Neural progenitor cell (in vitro differentiated cells): ENCODE measurements around the gene TMEM254. TPM values are rescaled to one million over a fixed set of nuclear protein-coding genes. Genes with fewer than 3 reads are reported as not detected.

Source experiments
- DNase-seq: peaks from one replicate; pipeline ENCODE4 v3.0.0-alpha.2; 2016; ENCODE audit warnings: low spot score
- H2AFZ ChIP-seq: fragments of 200-600 bp; sonication (generic); replicated peaks from 2 replicates; pipeline ENCODE4 v1.6.1; 2016; ENCODE audit warnings: antibody characterized with exemption
- H3F3A ChIP-seq: fragments of 200-600 bp; sonication (generic); 2 replicates; pipeline ENCODE4 v1.6.1; 2016; ENCODE audit warnings: antibody characterized with exemption, low read depth
- H3K27ac ChIP-seq: fragments of 200-600 bp; sonication (generic); 2 replicates; pipeline ENCODE4 v1.5.1; 2016; ENCODE audit warnings: mild to moderate bottlenecking
- H3K27me3 ChIP-seq: fragments of 200-600 bp; sonication (generic); 2 replicates; pipeline ENCODE4 v1.6.1; 2016; ENCODE audit warnings: mild to moderate bottlenecking, moderate library complexity
- H3K36me3 ChIP-seq: fragments of 200-600 bp; sonication (generic); 2 replicates; pipeline ENCODE4 v1.5.1; 2016
- H3K4me1 ChIP-seq: fragments of 200-600 bp; sonication (generic); 2 replicates; pipeline ENCODE4 v1.6.1; 2016; ENCODE audit warnings: mixed run types
- H3K4me2 ChIP-seq: fragments of 200-600 bp; sonication (generic); 2 replicates; pipeline ENCODE4 v1.6.1; 2016
- H3K4me3 ChIP-seq: fragments of 200-600 bp; sonication (generic); 2 replicates; pipeline ENCODE4 v1.5.1; 2016
- H3K79me2 ChIP-seq: fragments of 200-600 bp; sonication (generic); 2 replicates; pipeline ENCODE4 v1.6.1; 2016; ENCODE audit warnings: low read depth
- H3K9ac ChIP-seq: fragments of 200-600 bp; sonication (generic); 2 replicates; pipeline ENCODE4 v1.6.1; 2016
- H3K9me3 ChIP-seq: fragments of 200-600 bp; sonication (generic); 2 replicates; pipeline ENCODE4 v1.5.1; 2016; ENCODE audit warnings: low read depth
- H4K20me1 ChIP-seq: fragments of 200-600 bp; sonication (generic); 2 replicates; pipeline ENCODE4 v1.6.1; 2016; ENCODE audit warnings: low read depth
- H3K27ac Mint-ChIP-seq: 3 replicates; pipeline ENCODE4 v1.8.0; 2021; ENCODE audit warnings: mixed read lengths
- H3K27me3 Mint-ChIP-seq: 2 replicates; pipeline ENCODE4 v1.8.0; 2022; ENCODE audit warnings: low read depth, mild to moderate bottlenecking, inconsistent platforms, moderate library complexity, mixed read lengths; ENCODE audit not compliant: insufficient read depth
- H3K36me3 Mint-ChIP-seq: 3 replicates; pipeline ENCODE4 v1.8.0; 2021; ENCODE audit warnings: mixed read lengths
- H3K4me1 Mint-ChIP-seq: 3 replicates; pipeline ENCODE4 v1.8.0; 2021; ENCODE audit warnings: mixed read lengths
- H3K4me3 Mint-ChIP-seq: 3 replicates; pipeline ENCODE4 v1.8.0; 2021; ENCODE audit warnings: mild to moderate bottlenecking, moderate library complexity, mixed read lengths
- H3K9me3 Mint-ChIP-seq: 3 replicates; pipeline ENCODE4 v1.8.0; 2020; ENCODE audit warnings: mixed read lengths
- EZH2 ChIP-seq: fragments of 200-600 bp; sonication (generic); IDR thresholded peaks from 2 replicates; pipeline ENCODE4 v1.6.1; 2017; ENCODE audit warnings: antibody characterized with exemption, mild to moderate bottlenecking, moderate library complexity
- EZH2phosphoT487 ChIP-seq: fragments of 200-600 bp; sonication (generic); IDR thresholded peaks from 2 replicates; pipeline ENCODE4 v1.6.1; 2017; ENCODE audit warnings: antibody characterized with exemption
- total RNA-seq: library from RNA; depleted of rRNA; stranded (reverse); fragments of >200 nt; gene quantifications from 2 replicates; pipeline ENCODE4 v1.2.3, GENCODE V29; 2015; ENCODE audit warnings: low replicate concordance
- TF ChIP-seq, protein P1 (sequence below): fragments of 200-600 bp; sonication (generic); IDR thresholded peaks from 2 replicates; pipeline ENCODE4 v1.5.1; 2017; ENCODE audit warnings: antibody characterized with exemption, mild to moderate bottlenecking

The TMEM254 gene
- total RNA-seq, 1 donor from 2014 or later: 34.6 TPM

DNA sequence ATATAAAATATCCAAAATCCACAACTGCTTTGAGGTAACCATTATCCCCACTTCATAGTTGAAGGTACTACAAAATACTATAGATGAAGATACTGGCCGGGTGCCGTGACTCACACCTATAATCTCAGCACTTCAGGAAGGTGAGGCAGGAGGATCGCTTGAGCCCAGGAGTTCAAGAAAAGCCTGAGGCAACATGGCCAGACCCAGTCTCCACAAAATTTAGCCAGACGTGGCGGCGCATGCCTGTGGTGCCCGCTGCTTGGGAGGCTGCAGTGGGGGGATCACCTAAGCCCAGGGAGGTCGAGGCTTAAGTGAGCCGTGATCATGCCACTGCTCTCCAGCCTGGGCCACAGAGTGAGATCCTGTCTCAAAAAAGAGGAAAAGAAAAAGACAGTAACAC, 21.7 kb downstream of the TMEM254 start:
- no peaks in the 10 kb centered on the region for H3K9me3 Mint-ChIP-seq
- peaks cover 3% of the 10 kb centered on the region for H3K4me1 Mint-ChIP-seq
- no peak overlapping the region for H3K4me3 Mint-ChIP-seq
- Histone ChIP-seq H2AFZ (no peak overlapping the region), H3K4me3 (no peak overlapping the region), H3K27me3 (no peaks in the 10 kb centered on the region), H4K20me1 (no peaks in the 10 kb centered on the region), H3K27ac (no peak overlapping the region), H3K4me2 (no peak overlapping the region), H3K9me3 (no peaks in the 10 kb centered on the region), H3K4me1 (peaks cover under 1% of the 10 kb centered on the region), H3K79me2 (no peaks in the 10 kb centered on the region), H3F3A (no peaks in the 10 kb centered on the region), H3K36me3 (no peaks in the 10 kb centered on the region), H3K9ac (no peak overlapping the region)
- no peaks in the 10 kb centered on the region for H3K27me3 Mint-ChIP-seq
- TF ChIP-seq, protein P1, sequence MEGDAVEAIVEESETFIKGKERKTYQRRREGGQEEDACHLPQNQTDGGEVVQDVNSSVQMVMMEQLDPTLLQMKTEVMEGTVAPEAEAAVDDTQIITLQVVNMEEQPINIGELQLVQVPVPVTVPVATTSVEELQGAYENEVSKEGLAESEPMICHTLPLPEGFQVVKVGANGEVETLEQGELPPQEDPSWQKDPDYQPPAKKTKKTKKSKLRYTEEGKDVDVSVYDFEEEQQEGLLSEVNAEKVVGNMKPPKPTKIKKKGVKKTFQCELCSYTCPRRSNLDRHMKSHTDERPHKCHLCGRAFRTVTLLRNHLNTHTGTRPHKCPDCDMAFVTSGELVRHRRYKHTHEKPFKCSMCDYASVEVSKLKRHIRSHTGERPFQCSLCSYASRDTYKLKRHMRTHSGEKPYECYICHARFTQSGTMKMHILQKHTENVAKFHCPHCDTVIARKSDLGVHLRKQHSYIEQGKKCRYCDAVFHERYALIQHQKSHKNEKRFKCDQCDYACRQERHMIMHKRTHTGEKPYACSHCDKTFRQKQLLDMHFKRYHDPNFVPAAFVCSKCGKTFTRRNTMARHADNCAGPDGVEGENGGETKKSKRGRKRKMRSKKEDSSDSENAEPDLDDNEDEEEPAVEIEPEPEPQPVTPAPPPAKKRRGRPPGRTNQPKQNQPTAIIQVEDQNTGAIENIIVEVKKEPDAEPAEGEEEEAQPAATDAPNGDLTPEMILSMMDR: no peak
- TF ChIP-seq EZH2phosphoT487: no peak
- no peak for TF ChIP-seq EZH2
- H3K36me3 Mint-ChIP-seq: no peaks in the 10 kb centered on the region
- no peak overlapping the region for H3K27ac Mint-ChIP-seq
- DNase-seq: no peak

GRCh38 chr10:80100861-80101695, 22.6 kb downstream of the TMEM254 start:
- H3K36me3 ChIP-seq: no peaks in the 10 kb centered on the region
- no peaks in the 10 kb centered on the region for H3K79me2 ChIP-seq
- Mint-ChIP-seq H3K9me3 (no peaks in the 10 kb centered on the region), H3K4me1 (peaks cover 5% of the 10 kb centered on the region), H3K27me3 (no peaks in the 10 kb centered on the region), H3K27ac (no peak overlapping the region), H3K36me3 (no peaks in the 10 kb centered on the region), H3K4me3 (no peak overlapping the region)
- H3K4me3 ChIP-seq: no peak overlapping the region
- no peaks in the 10 kb centered on the region for H4K20me1 ChIP-seq
- H3K4me1 ChIP-seq: peaks cover 9% of the 10 kb centered on the region
- no peak for DNase-seq
- H2AFZ ChIP-seq: no peak overlapping the region
- H3K27ac ChIP-seq: no peak overlapping the region
- no peak overlapping the region for H3K4me2 ChIP-seq
- H3K9me3 ChIP-seq: no peaks in the 10 kb centered on the region
- no peak overlapping the region for H3K9ac ChIP-seq
- TF ChIP-seq EZH2phosphoT487 (no peak), EZH2 (no peak)
- TF ChIP-seq, protein P1: no peak
- H3F3A ChIP-seq: no peaks in the 10 kb centered on the region
- H3K27me3 ChIP-seq: no peaks in the 10 kb centered on the region

- Mint-ChIP-seq H3K4me1 (peaks cover 5% of the 10 kb centered on the region), H3K9me3 (peaks cover 19% of the 10 kb centered on the region), H3K36me3 (no peaks in the 10 kb centered on the region), H3K27ac (peak overlapping the region; percentile 53), H3K4me3 (no peak overlapping the region), H3K27me3 (no peaks in the 10 kb centered on the region)
- no peak overlapping the region for H3K9ac ChIP-seq
- no peak overlapping the region for H3K27ac ChIP-seq
- H3K79me2 ChIP-seq: no peaks in the 10 kb centered on the region
- H3K4me1 ChIP-seq: peaks cover 9% of the 10 kb centered on the region
- H3K27me3 ChIP-seq: no peaks in the 10 kb centered on the region
- H3K4me3 ChIP-seq: no peak overlapping the region
- H2AFZ ChIP-seq: no peak overlapping the region
- no peak for DNase-seq
- H4K20me1 ChIP-seq: no peaks in the 10 kb centered on the region
- TF ChIP-seq, protein P1: no peak
- no peak for TF ChIP-seq EZH2phosphoT487
- H3K36me3 ChIP-seq: no peaks in the 10 kb centered on the region
- H3K4me2 ChIP-seq: no peak overlapping the region
- H3F3A ChIP-seq: no peaks in the 10 kb centered on the region
- H3K9me3 ChIP-seq: no peaks in the 10 kb centered on the region
Measured at GRCh38 chr10:80104066-80104926, 25.8 kb downstream of the TMEM254 start.
